Islet of Langerhans (tissue), 1 donor: Measurements from ENCODE around the gene FBL.
"Not testable (repeated sequence)": the region's sequence is repeated elsewhere in the genome, so short reads cannot be mapped to it uniquely, and the experiment has no call there.

Source experiments
- FAIRE-seq: peaks from one replicate; lab custom pipeline; 2011; peaks lifted over from hg19 to GRCh38; lab: Jason Lieb, UNC

FBL gene

DNA sequence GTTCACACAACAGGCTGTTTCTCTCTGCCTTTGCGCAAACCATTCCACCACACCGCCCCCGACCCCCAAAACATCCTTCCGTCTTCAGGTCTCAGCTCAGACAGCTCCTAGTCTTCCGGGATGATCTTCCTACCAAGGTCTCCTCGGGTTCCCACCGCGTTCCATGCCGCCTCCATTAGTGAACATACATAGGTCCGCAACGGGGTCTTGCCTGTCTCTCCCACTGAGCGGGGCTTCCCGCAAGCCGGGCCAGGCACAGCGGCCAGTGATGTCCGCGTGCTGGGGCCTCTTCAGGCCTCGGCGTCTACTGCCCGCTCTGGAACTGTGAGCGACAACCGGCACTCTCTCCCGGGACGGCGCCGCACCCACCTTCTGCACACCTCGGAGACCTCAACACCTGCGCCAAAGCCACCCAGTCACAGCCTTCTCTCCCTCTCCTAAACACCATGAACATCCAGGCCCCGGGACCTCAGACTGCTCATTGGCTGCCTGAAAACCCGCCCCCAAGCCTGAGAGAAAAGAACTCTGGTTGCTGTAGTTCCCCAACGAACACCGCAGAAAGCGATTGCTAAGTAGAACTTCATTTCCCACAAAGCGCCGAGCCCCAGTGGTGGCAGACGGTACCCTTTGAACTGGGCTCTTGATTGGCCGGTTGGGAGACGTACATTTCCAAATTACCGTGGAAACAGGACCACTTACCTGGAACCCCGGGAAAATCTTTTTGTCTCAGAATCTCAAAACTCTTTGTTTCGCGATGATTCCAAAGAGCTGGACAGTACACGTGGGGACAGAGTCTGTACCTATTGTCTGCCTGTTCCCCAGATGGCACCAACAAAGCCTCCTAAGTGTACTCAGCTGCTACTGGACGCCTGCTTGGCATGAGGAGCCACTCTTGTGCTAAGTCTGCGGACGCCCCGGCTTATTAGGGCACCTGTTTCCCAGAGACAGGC is 21.8 kb downstream of the FBL start:
- peak; percentile 99 for FAIRE-seq

DNA sequence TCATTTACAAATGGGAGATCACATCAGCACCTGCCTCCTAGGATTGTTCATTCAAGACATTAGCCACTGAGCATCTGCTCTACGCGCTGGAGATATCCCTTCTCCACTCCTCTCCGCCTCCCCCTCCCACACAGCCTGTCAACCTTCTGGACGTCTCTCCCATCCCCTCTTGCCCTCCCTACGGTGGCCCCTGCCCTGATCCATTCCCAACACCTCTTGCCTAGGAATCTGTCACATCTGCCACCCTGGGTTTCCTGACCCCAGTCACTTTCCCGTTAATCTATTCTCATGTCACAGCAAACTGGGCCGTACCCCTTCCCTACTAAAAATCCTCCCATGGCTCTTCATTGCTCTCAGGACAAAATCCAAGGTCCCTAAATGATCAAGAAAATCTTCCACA is 22.5 kb downstream of the FBL start:
- FAIRE-seq, result no peak

DNA sequence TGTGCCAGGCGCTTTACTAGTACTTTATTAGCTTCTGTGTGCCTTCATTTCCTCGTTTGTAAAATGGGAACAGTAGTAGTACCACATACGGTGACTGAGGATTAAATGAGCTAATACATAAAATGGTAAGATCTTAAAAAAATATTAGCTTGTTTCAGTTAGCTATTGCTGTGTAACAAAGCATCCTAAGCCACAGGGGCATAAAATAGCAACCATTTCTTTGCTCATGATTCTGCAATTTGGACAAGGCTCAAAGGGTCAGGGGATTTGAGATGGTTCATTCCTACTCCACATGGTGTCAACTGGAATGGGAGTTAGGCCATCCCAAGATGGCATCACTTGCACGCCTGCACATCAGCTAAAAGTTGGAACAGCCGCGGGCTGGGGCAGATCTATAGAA is 25.5 kb downstream of the FBL start:
- no peak for FAIRE-seq

DNA sequence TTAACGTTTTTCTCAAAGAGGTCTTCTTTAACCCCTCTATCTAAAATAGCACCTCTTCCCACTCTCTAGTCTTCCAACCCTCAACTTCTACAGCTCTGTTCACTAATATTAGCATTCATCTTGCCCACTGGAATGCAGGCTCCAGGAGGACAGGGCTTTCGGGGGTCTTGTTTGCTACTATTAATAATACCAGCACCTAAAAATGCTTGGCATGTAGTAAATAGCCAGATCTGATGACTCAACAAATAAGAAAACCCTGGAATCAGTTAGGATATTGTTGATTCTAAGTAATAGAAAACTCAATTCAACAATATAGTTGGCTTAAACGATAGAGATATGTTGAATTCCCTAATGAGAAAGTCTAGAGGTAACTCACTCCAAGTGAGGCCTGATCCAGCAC is 26.4 kb downstream of the FBL start:
- no peak for FAIRE-seq

DNA sequence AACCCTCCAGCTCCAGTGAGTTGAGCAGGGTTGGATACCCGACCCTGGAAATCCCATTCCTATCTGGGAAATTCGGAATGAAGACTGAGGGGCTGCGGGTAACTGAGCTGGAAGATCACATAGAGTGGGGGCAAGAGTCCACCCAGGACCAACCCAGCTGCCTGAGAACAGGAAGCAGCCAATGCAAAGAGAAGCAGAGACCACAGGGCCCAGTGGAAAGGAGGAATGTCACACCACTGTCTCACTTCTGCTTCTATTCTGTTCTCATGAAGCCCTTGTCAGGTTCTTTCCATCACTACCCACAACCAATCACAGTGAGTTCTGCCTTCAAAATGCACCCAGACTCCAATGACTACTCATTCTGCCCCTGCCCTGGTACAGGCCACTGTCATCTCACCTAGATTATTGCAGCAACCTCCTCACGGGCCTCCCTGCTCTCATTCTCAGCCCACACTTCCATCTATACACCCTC is 27.5 kb downstream of the FBL start:
- FAIRE-seq, result no peak

DNA sequence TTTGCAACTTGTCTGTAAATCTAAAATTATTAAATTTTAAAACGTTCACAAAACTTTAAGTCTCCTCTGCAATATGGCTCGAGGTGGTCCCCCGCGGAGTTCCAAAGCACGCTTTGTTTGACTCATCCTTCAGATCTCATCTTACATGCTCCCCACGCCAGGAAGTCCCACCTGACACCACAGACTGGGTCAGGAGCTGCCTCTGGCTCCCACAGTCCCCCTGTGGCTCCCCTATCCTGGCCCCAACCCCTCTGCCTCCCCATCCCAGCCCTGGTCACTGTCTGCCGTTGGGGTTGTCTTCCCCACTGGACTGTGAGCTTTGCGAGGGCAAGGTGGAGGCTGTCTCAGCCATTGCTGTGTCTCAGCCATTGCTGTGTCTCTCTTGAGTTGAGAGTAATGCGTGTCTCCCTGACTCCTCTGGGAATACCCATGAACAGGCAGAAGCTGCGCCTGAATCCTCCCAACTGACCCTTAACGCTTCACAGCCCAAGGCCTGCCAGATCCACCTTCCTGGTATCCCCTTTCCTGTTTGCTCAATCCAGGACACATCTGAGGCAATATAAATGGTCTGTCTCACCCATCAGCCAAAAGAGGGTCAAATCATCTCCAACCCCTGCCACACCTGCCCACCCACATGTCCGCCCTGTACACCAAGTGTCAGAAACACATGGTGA is 28.2 kb downstream of the FBL start:
- FAIRE-seq, result no peak

DNA sequence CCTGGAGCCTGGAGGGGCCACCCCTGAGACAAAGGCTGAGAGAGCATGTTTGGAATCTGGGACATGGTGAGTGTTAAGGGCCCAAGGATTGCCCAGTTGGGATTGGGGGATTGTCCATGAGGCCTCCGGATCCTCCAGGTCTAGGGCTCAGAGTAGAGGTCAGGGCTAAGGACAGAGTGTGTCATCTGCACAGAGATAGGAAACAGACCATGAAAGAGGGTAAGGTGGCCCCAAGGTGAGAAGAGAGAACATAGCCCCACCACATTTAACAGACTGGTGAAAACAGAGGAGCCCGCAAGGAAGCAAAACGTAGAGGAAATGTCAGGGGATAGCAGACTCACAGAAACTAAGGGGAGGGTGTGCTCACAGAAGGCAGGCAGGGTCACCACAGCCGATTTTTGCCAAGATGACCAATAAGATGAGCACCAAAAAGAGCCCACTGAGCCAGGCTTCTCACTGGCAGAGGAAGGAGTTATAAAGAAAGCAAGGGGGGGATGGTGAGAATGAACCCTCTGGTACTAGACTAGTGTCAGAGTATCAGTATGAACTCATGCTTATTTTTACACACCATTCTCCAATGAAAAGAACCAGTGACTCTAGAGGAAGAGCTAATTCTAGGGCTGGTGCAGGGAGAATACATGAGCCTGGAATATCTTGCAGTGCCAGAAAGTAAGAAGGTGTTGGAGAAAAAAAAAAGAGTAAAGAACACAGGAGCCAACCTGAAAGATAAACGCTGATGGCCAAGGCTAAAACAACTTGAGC is 29.7 kb downstream of the FBL start:
- no peak for FAIRE-seq

DNA sequence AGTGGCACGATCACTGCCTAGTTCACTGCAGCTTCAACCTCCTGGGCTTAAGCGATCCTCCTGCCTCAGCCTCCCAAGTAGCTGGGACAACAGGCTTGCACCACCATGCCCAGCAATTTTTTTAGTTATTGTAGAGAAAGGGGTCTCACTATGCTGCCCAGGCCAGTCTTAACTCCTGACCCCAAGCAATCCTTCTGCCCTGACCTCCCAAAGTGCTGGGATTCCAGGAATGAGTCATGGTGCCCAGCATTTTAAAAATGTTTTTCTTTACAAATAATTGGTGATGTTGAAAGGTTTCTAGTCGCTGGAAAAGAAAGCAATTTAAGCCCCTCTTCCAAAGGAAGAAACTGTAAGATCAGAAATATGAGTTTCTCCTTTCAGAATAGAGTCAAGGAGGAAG is 31.6 kb downstream of the FBL start:
- FAIRE-seq, result no peak

DNA sequence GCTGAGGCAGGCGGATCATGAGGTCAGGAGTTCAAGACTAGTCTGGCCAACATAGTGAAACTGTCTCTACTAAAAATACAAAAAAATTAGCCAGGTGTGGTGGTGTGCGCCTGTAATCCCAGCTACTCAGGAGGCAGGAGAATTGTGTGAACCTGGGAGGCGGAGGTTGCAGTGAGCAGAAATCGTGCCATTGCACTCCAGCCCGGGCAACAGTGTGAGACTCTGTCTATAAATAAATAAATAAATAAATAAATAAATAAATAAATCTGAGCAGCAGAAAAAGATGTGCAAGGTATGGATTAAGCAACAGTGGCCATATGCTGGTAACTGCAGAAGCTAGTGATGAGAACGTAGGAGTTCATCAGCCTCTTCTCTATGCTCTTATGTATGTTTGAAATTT is 32.1 kb downstream of the FBL start:
- not testable (repeated sequence) for FAIRE-seq

DNA sequence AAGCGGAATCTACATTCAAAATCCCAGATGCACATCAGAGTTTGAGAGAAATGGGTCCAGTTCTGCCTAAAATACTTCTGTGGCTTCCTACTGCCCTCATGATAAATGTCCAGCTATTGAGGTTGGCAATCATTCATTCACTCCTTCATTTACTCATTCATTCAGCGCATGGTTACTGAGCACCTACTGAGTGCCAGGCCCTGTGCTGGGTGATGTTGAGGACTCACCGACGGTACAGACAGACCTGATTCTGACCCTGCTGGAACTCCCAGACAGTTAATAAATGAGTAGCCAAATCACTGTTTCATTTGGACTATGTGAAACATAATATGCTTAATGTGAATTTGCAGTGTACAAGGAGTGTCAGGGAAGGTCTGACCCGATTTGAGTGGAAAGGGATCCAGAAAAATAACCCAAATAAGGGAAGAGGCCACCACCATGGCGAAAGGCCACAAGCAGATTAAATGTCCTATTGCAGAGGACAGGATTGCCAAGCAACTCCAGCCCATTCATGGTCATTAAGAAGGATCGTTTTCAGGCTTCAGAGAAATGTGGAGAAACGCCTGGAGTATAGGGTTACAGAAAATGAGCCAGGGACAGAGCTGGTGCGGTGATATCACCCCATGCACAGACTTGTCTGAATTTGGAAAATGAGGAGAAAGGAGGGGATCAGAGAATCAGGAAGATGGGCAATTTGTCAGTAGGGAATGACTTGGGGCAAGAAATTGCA is 32.8 kb downstream of the FBL start:
- no peak for FAIRE-seq

DNA sequence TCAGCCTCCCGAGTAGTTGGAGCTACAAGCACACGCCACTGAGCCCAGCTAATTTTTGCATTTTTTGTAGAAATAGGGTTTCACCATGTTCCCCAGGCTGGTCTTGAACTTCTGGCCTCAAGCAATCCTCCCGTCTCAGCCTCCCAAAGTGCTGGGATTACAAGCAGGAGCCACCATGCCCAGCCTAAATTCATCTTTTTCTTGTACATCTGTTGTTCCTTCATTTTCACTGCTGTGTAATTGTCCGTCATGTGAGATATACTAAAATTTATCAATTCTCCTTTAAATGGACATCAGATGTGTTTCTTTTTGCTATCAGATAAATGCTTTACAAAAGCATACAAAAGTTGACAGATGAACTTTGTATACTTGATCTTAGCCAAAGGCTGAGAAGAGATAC is 35.1 kb downstream of the FBL start:
- FAIRE-seq, result no peak

DNA sequence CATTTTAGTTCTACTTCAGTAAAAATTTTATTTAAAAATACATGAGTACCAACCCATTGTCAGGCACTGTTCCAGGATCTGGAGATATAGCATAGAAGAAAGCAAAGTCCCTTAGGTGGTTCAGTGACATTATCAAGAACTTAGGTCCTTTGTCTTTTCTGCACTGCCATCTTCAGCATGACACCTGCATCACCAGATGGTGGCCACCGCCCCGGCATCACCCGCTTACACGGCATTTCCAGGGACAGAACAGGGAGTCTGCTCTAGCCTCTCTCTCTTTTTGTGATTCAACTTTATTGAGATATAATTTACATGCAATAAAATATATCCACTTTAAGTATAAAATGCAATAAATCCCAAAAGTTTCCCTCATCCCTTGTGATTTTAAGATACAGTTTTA is 35.8 kb downstream of the FBL start:
- FAIRE-seq, result no peak

DNA sequence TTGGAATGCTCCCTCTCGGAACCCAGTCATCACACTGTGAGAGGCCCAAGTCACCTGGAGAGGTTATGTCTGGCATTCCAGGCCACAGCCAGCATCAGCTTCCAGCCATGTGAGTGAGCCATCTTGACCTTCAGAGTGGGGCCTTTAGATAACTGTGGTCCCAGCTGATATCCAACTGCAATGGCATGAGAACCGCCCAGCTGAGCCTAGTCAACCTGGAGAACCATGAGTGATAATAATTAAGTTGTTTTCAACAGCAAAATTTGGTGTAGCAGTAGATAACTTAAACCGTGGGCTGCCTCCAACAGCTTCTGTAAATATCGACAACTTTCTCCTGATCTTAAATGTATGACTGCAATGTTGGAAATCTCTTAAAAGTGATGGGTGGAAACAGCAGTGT is 36.8 kb downstream of the FBL start:
- FAIRE-seq, result no peak

DNA sequence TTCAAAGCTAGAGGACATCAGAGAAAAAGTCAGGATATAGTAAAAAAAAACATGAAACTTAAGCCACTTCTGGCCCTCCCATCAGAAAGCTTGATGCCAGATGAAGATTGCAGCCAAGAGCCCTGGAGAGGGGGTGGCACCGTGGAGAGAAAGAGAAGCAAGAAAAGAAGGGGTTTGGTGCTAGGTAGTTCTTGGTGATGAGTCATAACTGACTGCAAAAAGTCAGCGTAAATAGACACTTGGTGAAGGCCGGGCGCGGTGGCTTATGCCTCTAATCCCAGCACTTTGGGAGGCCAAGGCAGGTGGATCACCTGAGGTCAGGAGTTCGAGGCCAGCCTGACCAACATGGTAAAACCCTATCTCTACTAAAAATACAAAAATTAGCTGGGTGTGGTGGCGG is 37.5 kb downstream of the FBL start:
- FAIRE-seq, result not testable (repeated sequence)

DNA sequence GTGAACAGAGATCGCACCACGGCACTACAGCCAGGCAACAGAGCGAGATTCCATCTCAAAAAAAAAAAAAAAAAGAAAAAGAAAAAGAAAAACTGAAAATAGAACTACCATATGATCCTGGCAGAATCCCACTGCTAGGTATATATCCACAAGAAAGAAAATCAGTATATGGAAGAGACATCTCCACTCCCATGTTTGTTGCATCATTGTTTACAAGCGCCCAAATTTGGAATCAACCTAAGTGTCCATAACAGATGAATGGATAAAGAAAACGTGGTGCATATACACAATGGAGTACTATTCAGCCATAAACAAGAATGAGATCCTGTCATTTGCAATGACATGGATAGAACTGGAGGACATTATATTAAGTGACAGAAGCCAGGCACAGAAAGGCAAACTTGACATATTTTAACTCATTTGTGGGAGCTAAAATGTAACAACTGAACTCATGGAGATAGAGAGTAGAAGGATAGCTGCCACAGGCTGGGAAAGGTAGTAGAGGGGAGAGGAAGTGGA is 38.3 kb downstream of the FBL start:
- no peak for FAIRE-seq

DNA sequence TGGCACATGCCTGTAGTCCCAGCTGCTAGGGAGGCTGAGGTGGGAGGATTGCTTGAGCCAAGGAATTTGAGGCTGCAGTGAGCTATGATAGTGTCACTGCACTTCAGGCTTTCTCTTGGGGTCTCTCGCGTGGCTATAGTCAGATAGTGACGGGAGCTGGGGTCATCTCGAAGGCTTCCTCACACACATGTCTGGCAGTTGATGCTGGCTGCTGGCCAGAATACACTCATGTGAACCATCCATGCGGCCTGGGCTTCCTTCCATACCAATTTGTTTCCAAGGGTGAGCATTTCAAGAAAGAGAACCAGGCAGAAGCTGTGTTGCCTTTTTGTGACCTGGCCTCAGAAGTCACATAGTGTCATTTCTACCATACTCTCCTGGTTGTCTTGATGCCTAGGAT is 41.1 kb downstream of the FBL start:
- FAIRE-seq, result no peak

DNA sequence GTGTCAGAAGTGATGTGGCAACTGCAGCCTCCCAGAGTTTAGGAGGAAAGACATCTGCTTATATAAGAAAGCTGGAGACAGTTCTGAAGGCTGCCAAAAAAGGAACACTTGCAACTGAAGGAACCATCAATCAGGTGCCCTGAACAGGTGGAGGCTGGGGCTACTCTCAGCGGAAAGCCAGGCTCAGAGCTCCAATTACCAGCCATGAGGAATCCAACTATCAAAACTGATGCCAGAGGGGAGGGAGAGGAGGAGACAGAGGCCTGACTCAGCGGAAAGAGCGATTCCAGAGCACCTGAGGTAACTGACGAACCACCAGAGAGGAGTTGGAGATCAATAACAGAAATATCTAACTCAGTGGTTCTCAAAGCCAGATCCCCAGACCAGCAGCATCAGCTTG is 43.2 kb downstream of the FBL start:
- no peak for FAIRE-seq

DNA sequence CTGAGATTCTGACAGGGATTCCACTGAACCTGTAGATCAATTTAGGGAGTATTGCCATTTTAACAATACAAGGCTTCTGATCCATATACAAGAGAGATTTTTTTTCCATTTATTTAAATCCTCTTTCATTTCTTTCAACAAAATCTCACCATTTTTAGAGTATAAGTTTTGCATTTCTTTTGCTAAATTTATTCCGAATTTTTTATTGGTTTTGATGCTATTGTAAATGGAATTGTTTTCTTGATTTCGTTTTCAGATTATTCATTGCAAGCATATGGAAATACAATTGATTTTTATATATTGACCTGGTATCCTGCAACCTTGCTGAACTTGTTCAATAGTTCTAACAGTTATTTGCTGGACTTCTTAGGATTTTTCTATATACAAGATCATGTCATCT is 49.1 kb downstream of the FBL start:
- FAIRE-seq, result no peak

DNA sequence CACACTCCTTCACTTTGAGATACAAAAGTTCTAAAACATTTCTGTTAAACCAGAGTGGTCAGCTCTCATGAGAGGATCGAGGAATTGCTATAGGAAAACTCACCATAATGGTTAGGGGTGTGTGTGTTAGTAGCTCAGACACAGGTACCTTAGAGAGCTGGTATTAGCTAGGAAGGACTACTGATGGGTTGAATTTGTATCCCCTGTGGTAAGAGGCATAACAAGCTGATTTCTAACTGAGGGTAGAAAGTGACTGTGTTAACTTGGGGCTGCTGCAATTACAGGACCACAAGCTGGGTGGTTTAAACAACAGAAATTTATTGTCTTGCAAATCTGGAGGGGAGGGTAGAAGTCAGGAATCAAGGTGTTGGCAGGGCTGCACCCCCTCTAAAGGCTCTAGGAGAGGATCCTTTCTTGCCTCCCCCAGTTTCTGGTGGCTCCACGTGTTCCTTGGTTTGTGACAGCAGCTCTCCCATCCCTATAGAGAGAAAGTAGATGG is 50.1 kb downstream of the FBL start:
- no peak for FAIRE-seq

DNA sequence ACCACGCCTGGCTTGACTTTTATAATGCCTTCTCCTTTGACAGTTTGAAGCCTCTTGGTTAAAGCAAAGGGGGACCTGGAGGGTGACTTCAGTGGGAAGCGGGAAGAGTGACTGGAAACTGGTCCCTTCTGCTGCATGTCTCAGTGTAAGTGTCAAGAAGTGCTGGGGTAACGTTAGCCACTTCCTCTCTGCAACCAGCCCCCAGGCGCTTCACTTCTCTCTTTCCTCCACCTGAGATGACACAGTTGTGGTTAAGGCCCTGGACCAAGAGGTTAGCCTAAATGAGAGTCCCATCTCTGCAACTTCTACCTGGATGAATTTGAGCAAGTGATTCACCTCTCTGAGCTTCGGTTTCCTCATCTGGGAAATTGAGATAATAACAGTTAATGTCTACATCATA is 51.2 kb downstream of the FBL start:
- FAIRE-seq, result no peak

DNA sequence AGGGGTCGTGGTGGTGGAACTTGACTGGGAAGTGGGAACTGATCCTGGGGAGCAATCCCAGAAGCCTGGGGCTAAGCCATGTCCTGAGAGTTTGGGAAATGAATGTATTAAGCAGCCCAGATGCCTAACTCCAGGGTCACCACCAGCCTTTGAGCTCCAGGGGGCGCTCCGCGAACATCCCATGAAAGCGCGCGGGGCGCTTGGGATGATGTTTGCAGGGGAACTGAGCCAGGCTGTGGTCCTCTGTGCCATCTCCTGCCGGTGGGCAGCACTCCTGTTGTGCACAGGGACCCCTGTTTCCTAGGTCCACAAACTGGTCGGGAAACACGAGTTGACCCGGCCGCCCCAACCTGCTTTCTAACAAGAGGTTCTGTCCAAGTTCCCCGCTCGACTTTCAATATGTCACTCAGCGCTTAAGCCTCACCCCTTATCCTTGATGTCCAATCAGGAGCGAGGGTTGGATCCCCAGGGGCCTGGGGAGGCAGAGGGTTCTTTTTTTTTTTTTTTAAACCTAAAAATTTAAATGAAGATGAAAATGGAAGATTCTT is 53.1 kb downstream of the FBL start:
- no peak for FAIRE-seq

DNA sequence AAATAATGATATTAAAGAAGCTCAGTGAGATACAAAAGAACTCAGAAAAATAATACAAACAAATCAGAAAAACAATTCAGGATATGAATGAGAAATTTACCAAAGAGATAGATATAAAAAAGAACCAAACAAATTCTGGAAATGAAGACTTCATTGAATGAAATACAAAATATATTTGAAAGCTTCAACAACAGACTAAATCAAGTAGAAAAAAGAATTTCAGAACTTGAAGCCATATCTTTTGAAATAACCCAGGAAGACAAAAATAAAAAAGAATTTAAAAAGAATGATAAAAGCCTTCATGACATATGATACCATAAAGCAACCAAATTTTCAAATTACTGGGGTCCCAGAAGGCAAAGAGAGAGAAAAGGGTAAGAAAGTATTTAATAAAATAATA is 57.9 kb downstream of the FBL start:
- no peak for FAIRE-seq
